Neural progenitor cell (in vitro differentiated cells): ENCODE results near the gene KCNK5.

ENCODE experiments used
- EZH2 ChIP-seq: fragments of 200-600 bp; sonication (generic); IDR thresholded peaks from 2 replicates; pipeline ENCODE4 v1.6.1; 2017; ENCODE audit warnings: antibody characterized with exemption, mild to moderate bottlenecking, moderate library complexity
- EZH2phosphoT487 ChIP-seq: fragments of 200-600 bp; sonication (generic); IDR thresholded peaks from 2 replicates; pipeline ENCODE4 v1.6.1; 2017; ENCODE audit warnings: antibody characterized with exemption
- TF ChIP-seq, protein P1 (sequence below): fragments of 200-600 bp; sonication (generic); IDR thresholded peaks from 2 replicates; pipeline ENCODE4 v1.5.1; 2017; ENCODE audit warnings: antibody characterized with exemption, mild to moderate bottlenecking

DNA sequence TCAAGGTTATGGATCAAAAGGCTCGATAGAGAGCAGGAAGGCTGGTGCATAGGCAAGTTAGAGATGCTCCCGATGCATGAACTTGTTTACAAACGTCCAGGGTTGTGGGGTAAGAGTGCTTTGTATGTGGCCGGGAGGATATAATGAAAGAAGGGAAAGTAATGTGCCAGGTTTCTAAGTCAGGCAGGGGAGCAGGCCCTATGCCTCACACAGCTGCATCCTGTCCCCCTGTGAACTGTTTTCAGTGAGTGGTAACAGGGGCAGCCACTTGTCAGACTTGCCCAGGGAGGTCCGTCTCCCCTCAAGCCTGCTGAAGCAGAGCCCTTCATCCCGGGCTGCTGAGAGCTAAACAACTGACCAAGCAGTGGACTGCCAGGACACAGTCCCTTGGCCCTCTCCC lies 19.4 kb downstream of the KCNK5 start:
- TF ChIP-seq EZH2 (no peak), EZH2phosphoT487 (no peak)
- TF ChIP-seq, protein P1, sequence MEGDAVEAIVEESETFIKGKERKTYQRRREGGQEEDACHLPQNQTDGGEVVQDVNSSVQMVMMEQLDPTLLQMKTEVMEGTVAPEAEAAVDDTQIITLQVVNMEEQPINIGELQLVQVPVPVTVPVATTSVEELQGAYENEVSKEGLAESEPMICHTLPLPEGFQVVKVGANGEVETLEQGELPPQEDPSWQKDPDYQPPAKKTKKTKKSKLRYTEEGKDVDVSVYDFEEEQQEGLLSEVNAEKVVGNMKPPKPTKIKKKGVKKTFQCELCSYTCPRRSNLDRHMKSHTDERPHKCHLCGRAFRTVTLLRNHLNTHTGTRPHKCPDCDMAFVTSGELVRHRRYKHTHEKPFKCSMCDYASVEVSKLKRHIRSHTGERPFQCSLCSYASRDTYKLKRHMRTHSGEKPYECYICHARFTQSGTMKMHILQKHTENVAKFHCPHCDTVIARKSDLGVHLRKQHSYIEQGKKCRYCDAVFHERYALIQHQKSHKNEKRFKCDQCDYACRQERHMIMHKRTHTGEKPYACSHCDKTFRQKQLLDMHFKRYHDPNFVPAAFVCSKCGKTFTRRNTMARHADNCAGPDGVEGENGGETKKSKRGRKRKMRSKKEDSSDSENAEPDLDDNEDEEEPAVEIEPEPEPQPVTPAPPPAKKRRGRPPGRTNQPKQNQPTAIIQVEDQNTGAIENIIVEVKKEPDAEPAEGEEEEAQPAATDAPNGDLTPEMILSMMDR: no peak
